SK-N-DZ (cell line): ENCODE results near the gene MEGF10.
A peak's percentile ranks its signal among the peaks of the same experiment; 100 is the strongest.
"Not testable (repeated sequence)": the region's sequence is repeated elsewhere in the genome, so short reads cannot be mapped to it uniquely, and the experiment has no call there.

Experiments
- DNase-seq: peaks from one replicate; pipeline ENCODE4 v3.0.0-alpha.2; 2015; ENCODE audit warnings: low spot score

Gene MEGF10

DNA sequence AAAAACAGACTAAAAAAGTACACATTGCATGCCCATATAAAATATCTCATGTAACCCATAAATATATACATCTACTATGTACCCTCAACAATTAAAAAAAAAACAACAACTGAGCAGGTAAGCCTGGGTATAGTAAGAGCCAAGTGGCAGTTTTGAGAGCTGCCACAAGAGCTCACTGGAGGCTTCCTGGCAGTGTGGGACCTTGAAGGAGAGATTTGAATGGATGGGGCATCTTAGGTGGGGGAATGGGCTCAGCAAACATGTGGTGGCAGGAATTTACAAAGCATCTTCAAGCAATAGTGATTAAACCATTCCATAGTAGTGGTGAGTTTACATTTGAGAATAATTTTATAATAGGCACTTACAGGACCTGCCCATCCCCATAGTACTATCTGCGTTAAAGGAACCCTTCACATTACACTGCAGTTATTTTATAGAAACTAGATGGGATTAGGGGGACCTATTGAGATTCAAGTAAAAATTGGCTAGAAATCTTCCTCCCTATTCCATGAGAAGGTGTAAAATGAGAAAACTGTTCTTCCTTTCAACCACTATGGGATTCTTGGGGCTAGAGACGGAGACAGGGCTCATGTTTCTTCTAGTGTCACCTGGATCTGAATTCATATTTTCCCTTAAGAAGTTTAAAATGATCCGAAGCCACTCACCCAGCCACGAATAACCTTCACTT is 6.9 kb downstream of the MEGF10 start:
- DNase-seq = no peak

DNA sequence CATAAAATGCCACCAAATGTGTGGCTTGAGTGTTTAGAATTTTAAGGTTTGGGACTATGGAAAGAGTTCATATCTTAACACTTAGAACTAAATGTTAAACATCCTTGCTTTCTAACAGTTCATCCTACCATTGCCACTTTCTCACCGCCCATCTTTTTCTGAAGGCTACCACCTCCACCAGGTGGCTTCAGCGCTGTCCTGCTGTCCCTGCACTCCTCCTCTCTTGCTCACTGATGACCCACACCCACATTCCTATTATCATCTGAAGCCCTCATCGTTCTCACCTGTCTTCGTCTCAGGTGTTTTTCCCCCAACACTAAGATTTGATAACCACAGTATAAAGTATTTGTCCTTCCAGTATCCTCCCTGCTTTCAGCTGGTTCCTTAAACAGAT is 7.4 kb downstream of the MEGF10 start:
- DNase-seq = no peak

DNA sequence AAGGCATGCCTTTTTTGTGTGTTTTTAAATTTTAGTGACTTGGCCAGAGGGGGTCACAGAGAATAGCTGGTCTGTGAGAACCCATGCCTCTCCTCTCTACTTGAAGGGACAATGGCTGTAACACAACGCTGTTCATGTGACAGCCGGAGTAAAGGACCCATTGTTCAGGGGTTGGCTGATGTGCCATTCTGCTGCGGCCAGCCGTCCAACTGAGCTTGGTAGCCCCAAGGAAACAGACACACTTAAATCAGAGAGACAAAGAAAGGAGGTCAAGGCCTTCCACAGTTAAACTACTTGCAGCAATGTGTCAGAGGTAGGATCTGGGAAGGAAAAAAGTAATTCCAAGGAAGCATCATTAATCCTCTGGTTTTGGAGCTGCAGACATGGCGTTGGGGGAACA is 8.1 kb downstream of the MEGF10 start:
- no peak for DNase-seq

DNA sequence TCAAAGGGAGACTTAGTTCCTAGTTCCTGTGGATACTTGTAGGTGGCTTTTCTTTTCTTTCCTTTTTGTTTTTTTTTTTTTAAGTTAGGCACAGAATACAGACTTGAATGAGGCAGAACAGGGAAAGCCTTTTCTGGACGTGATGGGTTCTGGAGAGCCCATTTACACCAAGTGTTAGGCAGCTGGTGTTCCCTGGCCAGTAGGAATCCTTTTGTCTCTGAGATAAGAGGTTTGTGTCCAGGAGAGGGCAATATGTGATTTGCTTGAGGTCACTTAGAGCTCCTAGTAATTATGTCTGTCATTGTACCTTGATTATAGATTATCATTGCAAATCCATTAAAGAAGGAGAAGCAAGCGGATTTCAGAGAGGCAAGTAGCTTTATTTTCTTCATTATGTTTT is 9.1 kb downstream of the MEGF10 start:
- peak; percentile 10 for DNase-seq

DNA sequence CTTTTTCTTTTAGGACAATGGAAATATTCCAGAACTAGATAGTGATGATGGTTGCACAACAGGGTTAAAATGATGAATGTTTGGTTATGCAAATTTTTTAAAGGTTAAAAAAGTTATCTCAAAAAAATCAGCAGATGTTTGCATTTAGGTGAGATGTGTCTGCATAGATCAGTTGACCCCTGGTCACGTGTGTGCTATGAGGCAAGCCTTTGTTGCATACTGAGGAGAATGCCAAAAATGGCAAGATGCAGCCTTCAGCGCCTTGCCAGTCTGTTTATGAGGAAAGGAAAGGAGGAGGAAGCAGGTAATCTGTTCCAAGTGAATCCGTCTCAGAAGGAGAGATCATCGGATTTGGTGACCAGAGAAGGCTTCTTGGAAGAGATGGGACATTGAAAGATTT is 11.9 kb downstream of the MEGF10 start:
- DNase-seq = no peak

DNA sequence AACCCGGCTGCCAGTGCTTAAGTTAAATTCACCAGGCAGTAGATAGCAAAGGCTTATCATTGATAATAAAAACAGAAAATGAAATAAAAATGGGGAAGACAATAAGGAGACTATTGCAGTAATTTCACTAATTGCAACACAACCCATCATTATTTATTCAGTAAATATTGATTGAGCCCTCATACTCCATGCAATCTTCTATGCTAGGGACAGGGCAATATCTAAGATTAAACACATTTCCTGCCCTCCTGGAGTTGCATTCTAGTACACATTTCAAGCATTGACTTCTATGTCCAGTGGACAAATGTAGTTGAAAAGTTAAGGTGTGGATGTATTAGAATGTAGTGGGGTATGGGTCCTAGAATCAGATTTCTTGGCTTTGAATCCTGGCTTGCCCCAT is 12.8 kb downstream of the MEGF10 start:
- DNase-seq = no peak

DNA sequence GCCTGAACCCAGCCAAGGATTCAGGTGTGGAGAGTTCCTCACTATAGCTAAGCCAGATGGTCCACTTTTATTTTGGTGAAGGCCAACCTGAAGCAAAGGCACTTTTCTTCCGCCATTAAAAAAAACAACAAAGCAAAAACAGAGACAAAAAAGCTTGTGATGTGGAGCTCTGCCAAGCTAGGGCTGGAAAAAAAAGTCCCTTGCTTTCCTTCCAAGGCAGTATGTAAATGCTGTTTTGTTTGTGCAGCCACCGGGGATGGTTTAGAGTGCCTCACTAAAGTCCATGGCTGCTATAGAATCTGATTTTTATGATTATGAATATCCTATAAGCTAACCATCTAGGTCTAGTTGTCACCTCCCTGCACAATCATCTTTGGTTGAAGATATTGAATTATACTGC is 14.9 kb downstream of the MEGF10 start:
- DNase-seq = no peak

DNA sequence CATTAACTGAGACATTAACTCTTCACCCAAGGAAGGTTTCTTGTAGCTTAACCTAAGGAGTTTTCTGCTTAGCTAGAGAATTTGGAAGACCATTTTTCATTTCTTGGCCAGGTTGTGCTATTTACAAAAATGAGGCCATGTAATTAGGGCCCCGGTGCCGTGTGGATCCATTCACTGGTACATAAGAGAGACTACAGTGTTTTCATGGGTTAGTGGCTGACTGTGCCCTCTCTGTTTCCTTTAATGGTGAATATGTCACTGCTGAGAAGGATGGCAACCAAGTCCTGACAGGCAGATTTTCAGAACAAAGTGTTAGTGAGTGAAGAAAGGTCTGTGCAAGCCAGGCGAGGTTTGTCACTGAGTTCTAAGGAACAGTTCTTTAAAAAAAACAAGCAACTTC is 15.4 kb downstream of the MEGF10 start:
- DNase-seq = no peak

DNA sequence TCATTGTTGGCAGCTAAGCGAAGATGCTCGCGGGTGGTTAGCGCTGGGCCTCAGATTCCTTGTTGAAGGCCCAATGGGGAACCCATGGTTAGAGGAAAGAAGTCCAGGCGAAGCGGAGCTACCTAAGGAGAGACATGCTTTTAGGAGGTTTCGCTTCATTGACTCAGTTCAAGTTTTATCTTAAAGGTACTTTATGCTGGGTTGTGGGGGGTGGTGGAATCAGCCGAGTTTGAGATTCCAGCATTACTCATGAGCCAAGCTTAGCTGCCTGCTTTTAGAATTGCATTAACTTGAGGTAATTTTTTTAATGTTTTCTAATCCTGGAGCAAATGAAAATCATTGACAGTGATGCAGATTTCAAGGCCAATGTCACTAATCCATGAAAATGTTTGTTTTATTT is 16.1 kb downstream of the MEGF10 start:
- DNase-seq = no peak

DNA sequence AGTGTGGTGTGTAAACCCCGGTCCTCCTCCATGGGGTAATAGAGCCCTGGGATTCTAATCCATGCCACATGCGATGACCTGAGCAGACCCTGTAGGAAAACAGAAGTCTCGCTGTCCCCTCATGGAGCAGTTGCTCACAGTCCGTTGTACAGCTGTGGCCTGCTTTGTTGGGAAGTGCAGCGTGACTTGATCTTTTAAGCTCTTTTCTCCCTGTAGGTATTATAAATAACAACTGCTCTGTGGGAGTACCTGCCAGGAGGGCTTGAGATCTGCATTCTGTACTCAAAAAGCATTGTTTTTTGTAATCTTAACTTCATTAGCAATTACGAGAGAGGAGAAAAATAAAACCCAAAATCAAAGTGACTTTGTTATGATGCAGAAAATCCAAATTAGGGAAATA is 17.3 kb downstream of the MEGF10 start:
- DNase-seq = no peak

DNA sequence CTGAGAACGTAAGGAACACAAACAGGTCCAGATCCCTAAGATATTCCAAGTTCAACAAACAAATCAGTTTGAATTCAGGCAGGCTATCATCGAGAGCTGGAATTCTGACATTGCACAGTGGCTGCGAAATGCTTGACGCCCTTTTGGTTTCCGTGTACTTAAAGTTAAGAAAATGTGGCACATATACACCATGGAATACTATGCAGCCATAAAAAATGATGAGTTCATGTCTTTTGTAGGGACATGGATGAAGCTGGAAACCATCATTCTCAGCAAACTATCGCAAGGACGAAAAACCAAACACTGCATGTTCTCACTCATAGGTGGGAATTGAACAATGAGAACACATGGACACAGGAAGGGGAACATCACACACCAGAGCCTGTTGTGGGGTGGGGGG is 17.7 kb downstream of the MEGF10 start:
- not testable (repeated sequence) for DNase-seq

DNA sequence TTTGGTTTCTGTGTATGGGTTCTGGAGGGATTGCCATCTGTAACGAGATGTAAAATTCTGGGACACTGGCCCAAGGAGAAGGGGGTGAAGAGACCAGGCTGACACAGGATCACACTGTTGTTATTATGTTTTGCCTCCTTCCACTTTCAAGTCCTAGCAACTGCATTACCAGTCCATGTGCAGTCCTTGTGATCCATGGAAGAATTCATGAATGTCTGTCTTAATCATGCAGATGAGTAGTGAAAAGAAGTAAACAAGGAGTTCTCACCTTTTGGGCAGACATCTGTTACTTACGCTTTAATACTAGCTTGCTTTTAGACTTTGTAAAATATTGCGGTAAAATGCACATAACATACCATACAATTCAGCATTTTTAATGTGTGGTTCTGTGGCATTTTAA is 18.3 kb downstream of the MEGF10 start:
- no peak for DNase-seq

DNA sequence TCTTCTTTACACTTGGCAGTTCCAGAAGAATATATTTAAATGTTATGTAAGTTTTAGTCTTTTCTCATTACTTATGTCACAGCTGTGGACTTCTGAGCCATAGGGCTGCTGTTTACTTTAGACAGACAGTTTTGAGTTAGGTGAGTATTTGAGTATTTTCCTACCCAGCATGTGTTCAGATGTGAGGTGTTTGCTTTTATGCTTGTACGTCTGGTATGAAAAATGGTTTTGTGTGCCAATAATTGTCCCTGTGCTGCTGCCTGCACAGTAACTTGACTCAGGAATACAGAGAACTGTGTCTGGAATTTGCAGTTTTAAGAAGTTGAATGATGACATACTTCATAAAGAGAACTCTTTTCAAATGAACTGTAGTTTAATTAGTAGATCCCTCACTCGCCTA is 20.8 kb downstream of the MEGF10 start:
- DNase-seq = no peak

DNA sequence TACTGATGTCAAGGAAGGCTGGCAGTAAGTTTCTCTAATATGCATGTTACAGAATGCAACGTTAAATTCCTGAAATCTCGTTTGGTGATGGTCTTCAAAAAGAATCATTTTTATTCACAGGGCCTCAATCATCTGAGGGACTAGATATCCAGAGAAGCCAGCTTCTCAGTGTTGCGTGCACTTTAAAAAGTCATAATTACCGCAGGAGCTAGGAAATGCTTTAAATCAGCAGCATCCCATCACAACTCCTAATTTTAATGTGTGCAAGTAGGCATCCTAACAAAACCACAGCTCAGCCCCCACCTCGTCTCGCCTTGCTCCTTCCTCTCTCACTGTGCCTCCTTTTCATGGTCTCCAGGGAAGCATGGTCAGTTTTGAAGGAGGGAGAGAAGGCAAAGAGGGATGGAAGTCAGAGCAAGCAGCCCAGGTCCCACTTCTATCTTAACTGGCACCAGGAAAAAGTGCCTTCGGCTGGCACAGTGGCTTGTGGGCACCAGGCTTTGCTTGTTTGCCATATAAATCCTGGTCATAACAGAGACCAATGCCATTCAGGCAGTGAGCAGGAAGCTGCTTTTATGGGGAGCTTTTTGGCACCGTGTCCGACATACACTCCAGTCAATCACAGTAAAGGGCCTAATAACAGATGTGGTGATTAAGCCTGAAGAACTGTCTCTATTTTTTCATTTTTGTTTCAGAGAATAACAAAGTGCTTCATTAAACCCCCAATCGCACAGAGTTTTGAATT is 21.4 kb downstream of the MEGF10 start:
- no peak for DNase-seq

DNA sequence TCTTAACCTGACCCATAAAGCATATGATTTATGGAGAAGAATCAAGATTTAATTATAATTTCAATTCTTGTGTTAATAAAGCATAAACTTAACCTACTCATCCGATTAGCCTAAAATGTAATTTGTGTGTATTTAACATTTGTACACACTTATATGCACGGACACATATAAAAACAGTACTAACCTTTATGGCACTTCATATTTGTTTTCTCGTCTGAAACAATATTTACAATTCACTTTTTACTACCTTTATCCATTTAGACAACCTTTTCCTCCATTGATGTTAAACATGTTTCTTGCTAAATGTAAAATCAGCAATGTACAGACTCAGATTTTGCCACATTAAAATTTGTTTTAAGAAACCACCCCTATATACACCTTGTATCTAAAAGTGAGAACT is 22.8 kb downstream of the MEGF10 start:
- DNase-seq = no peak

DNA sequence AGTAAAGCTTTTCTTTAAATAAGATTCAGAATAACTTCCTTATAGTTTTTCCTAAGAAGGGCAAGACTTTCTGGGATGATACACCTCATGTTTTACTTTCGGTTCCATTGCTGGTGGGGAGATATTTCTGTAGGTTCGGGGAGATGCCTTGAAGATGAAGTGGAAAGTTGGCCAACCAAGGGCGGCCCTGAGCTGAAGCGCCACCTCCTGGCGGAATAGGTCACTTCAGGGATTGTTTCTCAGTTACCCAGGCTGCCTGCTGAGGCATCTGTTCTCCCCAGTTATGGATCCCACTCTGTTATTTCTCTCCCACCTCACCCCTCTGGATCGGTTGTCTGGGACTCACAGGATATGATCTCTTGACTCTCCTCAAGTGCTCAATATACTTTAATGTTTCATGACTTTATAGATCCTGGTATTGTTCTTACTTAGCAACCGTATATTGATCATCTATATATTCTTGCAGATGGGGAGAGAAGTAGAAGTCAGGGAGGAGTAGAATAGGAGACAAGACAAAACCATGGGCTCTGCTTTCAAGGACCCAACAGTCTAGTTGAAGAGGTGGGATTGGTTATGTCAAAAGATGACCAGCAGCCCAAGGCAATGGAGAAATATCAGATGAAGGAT is 23.4 kb downstream of the MEGF10 start:
- peak; percentile 21 for DNase-seq

DNA sequence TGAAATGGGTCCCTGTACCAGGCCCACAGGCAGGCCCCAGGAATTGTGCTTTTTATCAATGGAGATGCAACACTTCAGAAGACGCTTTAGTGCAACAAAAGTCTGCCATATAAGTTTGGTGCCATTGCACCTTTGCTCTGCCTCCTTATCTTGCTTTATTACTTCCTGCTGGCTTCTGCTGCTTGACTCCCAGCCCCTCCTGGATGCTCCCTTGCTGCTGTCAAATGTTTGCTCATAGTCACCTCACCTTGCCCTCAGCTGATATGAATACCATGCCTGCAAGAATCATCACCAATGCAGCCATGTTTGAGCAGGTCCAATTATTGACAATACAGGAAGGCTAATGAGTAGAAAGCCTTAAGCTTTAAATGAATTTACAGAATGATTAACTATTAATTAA is 25.4 kb downstream of the MEGF10 start:
- no peak for DNase-seq

DNA sequence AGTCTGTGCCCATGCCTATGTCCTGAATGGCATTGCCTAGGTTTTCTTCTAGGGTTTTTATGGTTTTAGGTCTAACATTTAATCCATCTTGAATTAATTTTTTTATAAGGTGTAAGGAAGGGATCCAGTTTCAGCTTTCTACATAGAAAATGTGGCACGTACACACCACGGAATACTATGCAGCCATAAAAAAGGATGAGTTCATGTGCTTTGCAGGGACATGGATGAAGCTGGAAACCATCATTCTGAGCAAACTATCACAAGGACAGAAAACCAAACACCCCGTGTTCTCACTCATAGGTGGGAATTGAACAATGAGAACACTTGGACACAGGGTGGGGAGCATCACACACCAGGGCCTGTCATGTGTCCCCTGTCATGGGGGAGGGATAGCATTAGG is 26.8 kb downstream of the MEGF10 start:
- DNase-seq = not testable (repeated sequence)

DNA sequence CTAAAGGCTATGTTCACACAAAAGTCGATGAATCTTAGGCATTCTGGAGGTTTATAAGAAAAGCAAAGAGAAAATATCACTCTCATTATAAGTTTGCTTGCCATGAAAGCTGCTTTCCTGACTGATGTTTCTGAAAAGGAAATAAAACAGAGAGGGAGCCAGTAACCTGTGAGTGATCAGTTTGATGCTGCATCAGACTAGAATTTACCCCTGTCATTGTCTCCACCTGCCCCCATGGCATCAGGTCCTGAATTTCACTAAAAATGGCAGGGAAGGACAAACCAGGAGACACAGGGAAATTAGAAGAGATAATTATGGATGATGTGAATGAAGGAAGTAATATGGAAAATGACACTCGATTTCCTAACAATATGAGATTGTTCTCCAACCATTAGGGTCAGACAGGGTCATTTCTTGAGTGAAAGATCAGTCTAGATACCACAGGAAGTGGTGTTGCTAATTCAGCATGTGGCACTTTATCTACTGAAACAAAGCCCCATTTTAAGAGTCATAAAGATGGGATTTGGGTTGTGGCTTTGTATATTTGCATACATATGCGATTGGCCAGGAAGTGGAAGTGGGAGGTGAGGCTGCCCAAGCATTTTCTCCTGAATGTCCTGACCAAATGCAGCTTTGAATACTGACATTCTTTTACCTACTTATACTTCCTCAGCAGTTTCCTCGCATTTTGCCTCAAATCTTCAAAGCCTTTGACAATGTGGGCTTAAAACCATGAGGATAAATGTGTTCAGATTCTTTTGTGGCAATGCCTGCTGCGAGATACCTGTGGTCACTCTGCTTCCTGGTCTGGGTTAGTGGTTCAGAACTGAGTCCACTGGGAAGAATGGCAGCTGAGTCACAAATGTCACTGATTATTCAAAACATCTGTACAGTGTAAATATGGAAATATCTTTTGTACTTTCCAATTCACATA is 29.7 kb downstream of the MEGF10 start:
- no peak for DNase-seq

DNA sequence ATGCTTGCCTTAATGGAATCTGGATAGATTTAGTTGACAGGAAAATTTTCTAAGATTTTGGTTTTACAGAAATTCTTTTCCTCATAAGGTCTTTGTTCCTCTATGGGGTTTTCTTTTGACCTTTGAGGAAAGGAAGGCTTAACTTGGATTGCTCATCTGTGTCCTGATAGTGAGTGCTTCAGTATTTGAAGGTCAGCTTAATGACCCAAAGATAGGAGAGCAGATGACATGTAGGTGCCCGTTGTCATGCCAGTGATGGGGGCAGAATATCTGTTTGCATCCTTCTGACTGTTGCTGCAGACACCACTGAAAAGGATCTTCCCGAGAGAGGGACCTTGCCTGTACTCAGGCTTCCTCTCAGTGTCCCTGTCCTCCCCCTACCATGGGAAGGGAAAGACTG is 30.9 kb downstream of the MEGF10 start:
- no peak for DNase-seq

DNA sequence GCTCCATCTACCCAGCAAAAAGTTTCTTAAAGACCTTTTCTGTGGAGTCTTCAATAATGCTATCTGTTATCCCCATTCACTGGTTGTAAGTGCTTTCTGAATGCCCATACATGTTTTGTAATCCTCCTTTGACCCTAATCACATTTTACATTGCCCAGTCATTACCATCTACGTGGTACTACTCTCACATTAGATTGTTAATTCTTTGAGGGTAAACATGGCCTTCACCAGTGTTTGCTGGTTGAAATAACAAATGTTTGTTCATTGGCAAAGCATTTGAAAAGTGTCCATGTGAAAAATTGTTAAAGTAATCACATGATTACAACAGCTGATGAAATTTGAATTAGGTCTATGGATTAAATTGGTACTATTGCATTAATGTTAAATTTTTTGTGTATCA is 31.8 kb downstream of the MEGF10 start:
- no peak for DNase-seq

DNA sequence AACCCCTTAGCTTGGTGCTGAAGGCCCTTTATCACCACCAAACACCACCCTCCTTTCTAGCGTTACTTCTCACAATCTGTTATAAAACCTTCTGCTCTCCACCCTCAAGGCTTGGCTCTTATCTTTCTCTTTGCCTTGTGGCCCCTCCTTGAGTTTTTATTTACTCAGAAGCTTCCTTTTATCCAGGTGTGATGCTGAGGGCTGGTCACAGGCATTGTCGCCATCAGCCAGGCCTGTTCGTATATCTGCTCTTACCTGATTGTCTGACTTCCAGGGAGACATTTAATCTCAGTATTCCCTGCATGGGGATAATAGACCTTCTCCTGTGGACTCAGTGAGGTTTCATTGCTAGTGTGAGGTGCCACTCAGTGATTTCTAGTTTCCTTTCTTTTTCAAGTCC is 34.2 kb downstream of the MEGF10 start:
- DNase-seq = no peak
